Neural cell (in vitro differentiated cells): ENCODE measurements around the gene SCGB1C1. TPM values are rescaled to one million over a fixed set of nuclear protein-coding genes. Genes with fewer than 3 reads are reported as not detected.
"Not testable (repeated sequence)": the region's sequence is repeated elsewhere in the genome, so short reads cannot be mapped to it uniquely, and the experiment has no call there.

Experiments used
- H2AFZ ChIP-seq: fragments of 200-600, 300-800 bp; sonication (generic), shearing (Covaris generic); 2 replicates; pipeline ENCODE4 v1.6.0; 2014; ENCODE audit warnings: low read depth, mild to moderate bottlenecking, antibody characterized with exemption, low read length, moderate library complexity
- H3F3A ChIP-seq: fragments of 200-600 bp; shearing (Covaris generic); 2 replicates; pipeline ENCODE4 v1.6.1; 2016; ENCODE audit warnings: mild to moderate bottlenecking, moderate library complexity, mixed read lengths, antibody characterized with exemption, low read length; ENCODE audit not compliant: insufficient read depth, poor library complexity, severe bottlenecking
- H3K27ac ChIP-seq: fragments of 200-600, 300-800 bp; sonication (generic), shearing (Covaris generic); 2 replicates; pipeline ENCODE4 v1.5.1; 2014; ENCODE audit warnings: mild to moderate bottlenecking, low read length, moderate library complexity
- H3K27me3 ChIP-seq: fragments of 300-800, 200-600 bp; sonication (generic), shearing (Covaris generic); 2 replicates; pipeline ENCODE4 v1.6.0; 2014; ENCODE audit warnings: mild to moderate bottlenecking, low read depth, low read length, moderate library complexity; ENCODE audit not compliant: insufficient read depth
- H3K36me3 ChIP-seq: fragments of 300-800, 200-600 bp; sonication (generic), shearing (Covaris generic); 2 replicates; pipeline ENCODE4 v1.5.1; 2014; ENCODE audit warnings: mild to moderate bottlenecking, antibody characterized with exemption, low read length, moderate library complexity; ENCODE audit not compliant: insufficient read depth
- H3K4me2 ChIP-seq: fragments of 300-800, 200-600 bp; sonication (generic), shearing (Covaris generic); 2 replicates; pipeline ENCODE4 v1.6.0; 2014; ENCODE audit warnings: mild to moderate bottlenecking, low read length
- H3K4me3 ChIP-seq: fragments of 300-800, 200-600 bp; sonication (generic), shearing (Covaris generic); 2 replicates; pipeline ENCODE4 v1.5.1; 2014; ENCODE audit warnings: mild to moderate bottlenecking, low read length, moderate library complexity
- H3K79me2 ChIP-seq: fragments of 200-600 bp; shearing (Covaris generic); replicated peaks from 2 replicates; pipeline ENCODE4 v1.6.0; 2014; ENCODE audit warnings: mild to moderate bottlenecking, low read length, moderate library complexity; ENCODE audit not compliant: insufficient read depth
- H3K9ac ChIP-seq: fragments of 300-800, 200-600 bp; sonication (generic), shearing (Covaris generic); 2 replicates; pipeline ENCODE4 v1.6.1; 2016; ENCODE audit warnings: mild to moderate bottlenecking, low read length, mixed read lengths
- H3K9me2 ChIP-seq: fragments of 200-600 bp; shearing (Covaris generic); 2 replicates; pipeline ENCODE4 v1.6.1; 2016; ENCODE audit warnings: mild to moderate bottlenecking, low read length, mixed read lengths; ENCODE audit not compliant: insufficient read depth
- H3K9me3 ChIP-seq: fragments of 200-600, 300-800 bp; sonication (generic), shearing (Covaris generic); 2 replicates; pipeline ENCODE4 v1.6.1; 2016; ENCODE audit warnings: mild to moderate bottlenecking, mixed run types, low read length, moderate library complexity, mixed read lengths
- H4K20me1 ChIP-seq: fragments of 200-600 bp; shearing (Covaris generic); 2 replicates; pipeline ENCODE4 v1.6.1; 2016; ENCODE audit warnings: mild to moderate bottlenecking, mixed run types; ENCODE audit not compliant: insufficient read depth
- EP300 ChIP-seq: fragments of 450-650 bp; conservative IDR thresholded peaks from 2 replicates; pipeline ENCODE4 v1.6.1; 2014; ENCODE audit warnings: antibody characterized with exemption, mild to moderate bottlenecking, moderate library complexity; ENCODE audit not compliant: poor library complexity, severe bottlenecking
- EZH2 ChIP-seq: fragments of 200-600, 300-800 bp; shearing (Covaris generic), sonication (generic); IDR thresholded peaks from 2 replicates; pipeline ENCODE4 v1.6.1; 2014; ENCODE audit warnings: antibody characterized with exemption, low read length, borderline replicate concordance, mild to moderate bottlenecking; ENCODE audit not compliant: insufficient read depth, poor library complexity, severe bottlenecking
- MXI1 ChIP-seq: fragments of 450-650 bp; conservative IDR thresholded peaks from 2 replicates; pipeline ENCODE4 v1.6.1; 2014; ENCODE audit warnings: antibody characterized with exemption, mild to moderate bottlenecking; ENCODE audit not compliant: poor library complexity, severe bottlenecking
- POLR2AphosphoS5 ChIP-seq: IDR thresholded peaks from 2 replicates; pipeline ENCODE4 v1.6.1; 2012
- RAD21 ChIP-seq: fragments of 450-650 bp; conservative IDR thresholded peaks from 2 replicates; pipeline ENCODE4 v1.6.1; 2014; ENCODE audit warnings: antibody characterized with exemption, mild to moderate bottlenecking, moderate library complexity
- SMC3 ChIP-seq: fragments of 450-650 bp; conservative IDR thresholded peaks from 2 replicates; pipeline ENCODE4 v1.6.1; 2014; ENCODE audit warnings: antibody characterized with exemption, mild to moderate bottlenecking, moderate library complexity; ENCODE audit not compliant: poor library complexity
- TAF1 ChIP-seq: IDR thresholded peaks from 2 replicates; pipeline ENCODE4 v1.6.1; 2012; ENCODE audit warnings: low read depth
- polyA plus RNA-seq: library from polyadenylated mRNA; depleted of rRNA; stranded (reverse); fragments of >200 nt; gene quantifications from 2 replicates; pipeline ENCODE4 v1.2.3, GENCODE V29; 2014
- TF ChIP-seq, protein P1 (sequence below): fragments of 450-650 bp; IDR thresholded peaks from 2 replicates; pipeline ENCODE4 v1.5.1; 2014; ENCODE audit warnings: antibody characterized with exemption, mild to moderate bottlenecking, moderate library complexity; ENCODE audit not compliant: poor library complexity, severe bottlenecking
- TF ChIP-seq, protein P2 (sequence below): IDR thresholded peaks from 2 replicates; pipeline ENCODE4 v1.6.1; 2012; ENCODE audit warnings: borderline replicate concordance

SCGB1C1 gene
- polyA plus RNA-seq, 1 donor from 2014 or later, result not detected

DNA sequence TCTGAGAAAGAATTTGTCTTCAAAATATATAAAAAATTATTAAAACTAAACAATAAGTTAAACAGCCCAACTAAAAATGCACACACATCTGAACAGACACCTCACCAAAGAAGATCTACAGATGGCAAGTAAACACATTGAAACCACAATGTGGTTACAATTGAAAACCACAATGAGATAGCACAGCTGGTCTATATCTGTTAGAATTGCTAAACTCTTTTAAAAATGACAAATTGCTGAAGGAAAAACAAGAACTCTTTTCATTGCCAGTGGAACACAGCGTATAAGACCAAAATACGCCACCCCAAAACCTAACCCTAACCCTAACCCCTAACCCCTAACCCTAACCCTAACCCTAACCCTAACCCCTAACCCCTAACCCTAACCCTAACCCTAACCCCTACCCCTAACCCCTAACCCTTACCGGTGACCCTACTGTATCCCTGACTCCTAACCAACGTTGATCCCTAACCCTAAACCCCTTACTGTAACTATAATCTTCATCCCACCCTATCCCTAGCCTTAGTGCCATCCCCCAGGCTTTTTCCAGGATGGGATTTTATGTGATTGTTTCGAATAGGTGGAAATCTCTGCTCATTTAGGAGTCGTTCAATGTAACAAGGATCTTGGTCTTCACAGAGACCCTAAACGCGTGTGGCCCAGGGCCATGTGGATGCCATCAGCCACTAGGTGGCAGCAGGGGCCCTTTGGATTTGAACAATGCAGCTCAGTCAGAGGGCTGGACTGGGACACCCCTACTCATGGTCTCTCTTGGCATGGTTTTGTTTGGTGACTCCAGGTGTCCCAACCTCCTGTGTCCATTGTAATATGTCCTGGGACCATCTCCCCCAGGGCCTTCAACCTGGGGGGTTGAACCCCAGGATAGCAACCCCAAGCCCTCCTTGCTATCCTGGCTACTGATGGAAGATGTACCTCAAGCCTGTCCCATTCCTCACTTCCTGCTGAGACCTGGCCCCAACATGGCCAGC lies 1.1 kb upstream of the SCGB1C1 start:
- H3K4me3 ChIP-seq, H3K27ac ChIP-seq, H3F3A ChIP-seq, H3K79me2 ChIP-seq, H3K9me3 ChIP-seq, H3K4me2 ChIP-seq, H2AFZ ChIP-seq, H3K9ac ChIP-seq, H3K27me3 ChIP-seq, H3K36me3 ChIP-seq, H3K9me2 ChIP-seq, H4K20me1 ChIP-seq: not testable (repeated sequence)
- TF ChIP-seq RAD21 (peak; percentile 53), SMC3 (peak; percentile 54)
- TF ChIP-seq, protein P1, sequence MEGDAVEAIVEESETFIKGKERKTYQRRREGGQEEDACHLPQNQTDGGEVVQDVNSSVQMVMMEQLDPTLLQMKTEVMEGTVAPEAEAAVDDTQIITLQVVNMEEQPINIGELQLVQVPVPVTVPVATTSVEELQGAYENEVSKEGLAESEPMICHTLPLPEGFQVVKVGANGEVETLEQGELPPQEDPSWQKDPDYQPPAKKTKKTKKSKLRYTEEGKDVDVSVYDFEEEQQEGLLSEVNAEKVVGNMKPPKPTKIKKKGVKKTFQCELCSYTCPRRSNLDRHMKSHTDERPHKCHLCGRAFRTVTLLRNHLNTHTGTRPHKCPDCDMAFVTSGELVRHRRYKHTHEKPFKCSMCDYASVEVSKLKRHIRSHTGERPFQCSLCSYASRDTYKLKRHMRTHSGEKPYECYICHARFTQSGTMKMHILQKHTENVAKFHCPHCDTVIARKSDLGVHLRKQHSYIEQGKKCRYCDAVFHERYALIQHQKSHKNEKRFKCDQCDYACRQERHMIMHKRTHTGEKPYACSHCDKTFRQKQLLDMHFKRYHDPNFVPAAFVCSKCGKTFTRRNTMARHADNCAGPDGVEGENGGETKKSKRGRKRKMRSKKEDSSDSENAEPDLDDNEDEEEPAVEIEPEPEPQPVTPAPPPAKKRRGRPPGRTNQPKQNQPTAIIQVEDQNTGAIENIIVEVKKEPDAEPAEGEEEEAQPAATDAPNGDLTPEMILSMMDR, result peak; percentile 58

- H3K4me2 ChIP-seq, H3K4me3 ChIP-seq, H3K36me3 ChIP-seq, H3F3A ChIP-seq, H3K9me2 ChIP-seq, H3K9me3 ChIP-seq, H3K27me3 ChIP-seq, H3K27ac ChIP-seq, H3K79me2 ChIP-seq, H3K9ac ChIP-seq, H2AFZ ChIP-seq, H4K20me1 ChIP-seq: not testable (repeated sequence)
These were observed 603 bp downstream of the SCGB1C1 start for GRCh38 chr11:193481-193880.

DNA sequence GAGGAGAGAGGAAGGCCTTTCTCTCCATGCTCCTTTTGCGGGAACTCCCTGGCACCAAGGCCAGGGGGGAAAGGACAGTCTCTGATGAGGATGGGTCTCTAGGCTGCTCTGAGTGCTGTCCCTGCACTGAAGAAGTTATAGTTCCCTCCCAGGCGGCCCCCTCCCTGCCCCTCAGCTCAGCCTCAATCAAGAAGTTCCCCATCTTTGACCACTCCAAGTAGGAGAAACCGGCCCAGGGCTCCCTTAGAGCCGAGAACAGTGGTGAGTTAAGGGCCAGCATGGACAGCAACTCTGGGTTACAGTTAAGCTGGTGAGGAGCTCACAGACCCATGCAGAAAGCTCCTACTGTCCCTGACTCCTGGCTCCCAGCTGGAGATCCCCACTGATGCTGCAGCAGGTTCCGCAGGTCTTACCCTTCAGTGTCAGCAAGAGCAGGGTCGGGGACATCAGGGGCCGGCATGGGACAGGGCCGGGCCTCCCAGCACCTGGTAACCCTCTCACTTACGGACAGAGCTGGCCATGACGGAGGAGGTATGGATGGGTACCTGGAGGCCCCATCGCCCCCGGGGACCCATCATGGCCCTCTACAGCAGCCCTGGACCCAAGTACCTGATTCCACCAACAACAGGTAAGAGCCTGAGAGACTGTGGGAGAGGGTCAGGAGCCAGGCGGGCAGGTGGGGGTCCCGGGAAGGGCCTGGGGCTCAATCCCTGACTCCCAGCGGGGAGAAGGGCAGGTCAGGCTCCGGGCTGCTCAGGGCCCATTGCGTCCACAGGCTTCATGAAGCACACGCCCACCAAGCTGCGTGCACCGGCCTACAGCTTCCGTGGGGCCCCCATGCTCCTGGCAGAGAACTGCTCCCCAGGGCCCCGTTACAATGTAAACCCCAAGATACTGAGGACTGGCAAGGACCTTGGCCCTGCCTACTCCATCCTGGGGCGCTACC lies 4.2 kb downstream of the SCGB1C1 start:
- Histone ChIP-seq H3F3A (no peaks in the 10 kb centered on the region), H3K79me2 (no peaks in the 10 kb centered on the region), H3K9me2 (no peaks in the 10 kb centered on the region), H3K4me2 (no peak overlapping the region), H3K9me3 (no peaks in the 10 kb centered on the region), H3K36me3 (no peaks in the 10 kb centered on the region), H3K4me3 (no peak overlapping the region), H3K27me3 (no peaks in the 10 kb centered on the region), H2AFZ (no peak overlapping the region), H3K9ac (no peak overlapping the region), H3K27ac (no peak overlapping the region), H4K20me1 (no peaks in the 10 kb centered on the region)
- TF ChIP-seq RAD21 (no peak), EP300 (no peak), MXI1 (no peak), TAF1 (no peak), EZH2 (no peak), POLR2AphosphoS5 (no peak), SMC3 (no peak)
- TF ChIP-seq, protein P2, sequence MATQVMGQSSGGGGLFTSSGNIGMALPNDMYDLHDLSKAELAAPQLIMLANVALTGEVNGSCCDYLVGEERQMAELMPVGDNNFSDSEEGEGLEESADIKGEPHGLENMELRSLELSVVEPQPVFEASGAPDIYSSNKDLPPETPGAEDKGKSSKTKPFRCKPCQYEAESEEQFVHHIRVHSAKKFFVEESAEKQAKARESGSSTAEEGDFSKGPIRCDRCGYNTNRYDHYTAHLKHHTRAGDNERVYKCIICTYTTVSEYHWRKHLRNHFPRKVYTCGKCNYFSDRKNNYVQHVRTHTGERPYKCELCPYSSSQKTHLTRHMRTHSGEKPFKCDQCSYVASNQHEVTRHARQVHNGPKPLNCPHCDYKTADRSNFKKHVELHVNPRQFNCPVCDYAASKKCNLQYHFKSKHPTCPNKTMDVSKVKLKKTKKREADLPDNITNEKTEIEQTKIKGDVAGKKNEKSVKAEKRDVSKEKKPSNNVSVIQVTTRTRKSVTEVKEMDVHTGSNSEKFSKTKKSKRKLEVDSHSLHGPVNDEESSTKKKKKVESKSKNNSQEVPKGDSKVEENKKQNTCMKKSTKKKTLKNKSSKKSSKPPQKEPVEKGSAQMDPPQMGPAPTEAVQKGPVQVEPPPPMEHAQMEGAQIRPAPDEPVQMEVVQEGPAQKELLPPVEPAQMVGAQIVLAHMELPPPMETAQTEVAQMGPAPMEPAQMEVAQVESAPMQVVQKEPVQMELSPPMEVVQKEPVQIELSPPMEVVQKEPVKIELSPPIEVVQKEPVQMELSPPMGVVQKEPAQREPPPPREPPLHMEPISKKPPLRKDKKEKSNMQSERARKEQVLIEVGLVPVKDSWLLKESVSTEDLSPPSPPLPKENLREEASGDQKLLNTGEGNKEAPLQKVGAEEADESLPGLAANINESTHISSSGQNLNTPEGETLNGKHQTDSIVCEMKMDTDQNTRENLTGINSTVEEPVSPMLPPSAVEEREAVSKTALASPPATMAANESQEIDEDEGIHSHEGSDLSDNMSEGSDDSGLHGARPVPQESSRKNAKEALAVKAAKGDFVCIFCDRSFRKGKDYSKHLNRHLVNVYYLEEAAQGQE, result no peak
- TF ChIP-seq, protein P1, result no peak
